MM.1S (cell line): ENCODE data around the gene ZNHIT2.

ENCODE experiments used
- DNase-seq: peaks from one replicate; pipeline ENCODE4 v3.0.0-alpha.2; 2015
- H2AFZ ChIP-seq: fragments of 300-600 bp; sonication (generic); 2 replicates; pipeline ENCODE4 v1.6.0; 2016; ENCODE audit warnings: antibody characterized with exemption, low read length
- H3F3A ChIP-seq: fragments of 300-600 bp; sonication (generic); 2 replicates; pipeline ENCODE4 v1.6.1; 2016; ENCODE audit warnings: mild to moderate bottlenecking, antibody characterized with exemption, low read length, moderate library complexity, mixed read lengths; ENCODE audit not compliant: insufficient read depth
- H3K27ac ChIP-seq: fragments of 300-600 bp; sonication (generic); 2 replicates; pipeline ENCODE4 v1.5.1; 2016; ENCODE audit warnings: mild to moderate bottlenecking, low read length
- H3K27me3 ChIP-seq: fragments of 300-600 bp; sonication (generic); replicated peaks from 2 replicates; pipeline ENCODE4 v1.6.0; 2016; ENCODE audit warnings: low read length; ENCODE audit not compliant: insufficient read depth
- H3K36me3 ChIP-seq: fragments of 300-600 bp; sonication (generic); replicated peaks from 2 replicates; pipeline ENCODE4 v1.6.1; 2016; ENCODE audit warnings: mild to moderate bottlenecking, low read length, mixed read lengths; ENCODE audit not compliant: insufficient read depth
- H3K4me1 ChIP-seq: fragments of 300-600 bp; sonication (generic); 2 replicates; pipeline ENCODE4 v1.6.1; 2016; ENCODE audit warnings: low read length, mixed read lengths
- H3K4me2 ChIP-seq: fragments of 300-600 bp; sonication (generic); 2 replicates; pipeline ENCODE4 v1.6.0; 2016; ENCODE audit warnings: low read depth, low read length
- H3K4me3 ChIP-seq: fragments of 300-600 bp; sonication (generic); 2 replicates; pipeline ENCODE4 v1.5.1; 2016; ENCODE audit warnings: low read length, mixed read lengths
- H3K79me2 ChIP-seq: fragments of 300-600 bp; sonication (generic); 2 replicates; pipeline ENCODE4 v1.6.1; 2016; ENCODE audit warnings: mixed run types, low read length, mixed read lengths
- H3K9ac ChIP-seq: fragments of 300-600 bp; sonication (generic); 2 replicates; pipeline ENCODE4 v1.6.1; 2016; ENCODE audit warnings: low read length, mixed read lengths
- H3K9me2 ChIP-seq: fragments of 300-600 bp; sonication (generic); replicated peaks from 2 replicates; pipeline ENCODE4 v1.6.1; 2016; ENCODE audit warnings: mild to moderate bottlenecking, low read length, mixed read lengths; ENCODE audit not compliant: insufficient read depth
- H3K9me3 ChIP-seq: fragments of 300-600 bp; sonication (generic); replicated peaks from 2 replicates; pipeline ENCODE4 v1.6.1; 2016; ENCODE audit warnings: mild to moderate bottlenecking, low read length, mixed read lengths; ENCODE audit not compliant: insufficient read depth
- H4K20me1 ChIP-seq: fragments of 300-600 bp; sonication (generic); 2 replicates; pipeline ENCODE4 v1.6.1; 2016; ENCODE audit warnings: mild to moderate bottlenecking, low read length, moderate library complexity, mixed read lengths; ENCODE audit not compliant: insufficient read depth
- EZH2 ChIP-seq: fragments of 300-600 bp; sonication (generic); optimal IDR thresholded peaks from 2 replicates; pipeline ENCODE3; 2017; ENCODE audit warnings: low read depth, mild to moderate bottlenecking, antibody characterized with exemption, low read length, mixed read lengths
- EZH2phosphoT487 ChIP-seq: fragments of 300-600 bp; sonication (generic); IDR thresholded peaks from 2 replicates; pipeline ENCODE4 v1.6.1; 2018; ENCODE audit warnings: antibody characterized with exemption, low read length
- TF ChIP-seq, protein P1 (sequence below): fragments of 300-600 bp; sonication (generic); IDR thresholded peaks from 2 replicates; pipeline ENCODE4 v1.5.1; 2016; ENCODE audit warnings: antibody characterized with exemption, low read length, mixed read lengths

The ZNHIT2 gene

DNA sequence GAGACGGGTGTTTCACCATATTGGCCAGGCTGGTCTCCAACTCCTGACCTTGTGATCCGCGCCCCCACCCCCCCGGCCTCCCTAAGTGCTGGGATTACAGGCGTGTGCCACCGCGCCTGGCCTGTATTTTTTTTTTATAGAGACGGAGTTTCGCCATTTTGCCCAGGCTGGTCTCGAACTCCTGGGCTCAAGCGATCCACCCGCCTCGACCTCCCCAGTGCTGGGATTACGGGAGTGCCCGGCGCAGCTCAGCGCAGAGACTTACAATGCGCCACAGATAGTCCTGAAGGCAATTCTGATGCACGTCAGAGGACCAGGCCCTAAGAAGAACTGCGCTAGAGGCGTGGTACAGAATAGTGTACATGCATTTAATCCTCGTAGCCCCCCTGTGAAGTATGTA, 22.1 kb downstream of the ZNHIT2 start:
- Histone ChIP-seq H3K4me3 (peak overlapping the region; percentile 84), H3K27me3 (no peaks in the 10 kb centered on the region), H3K27ac (peak overlapping the region; percentile 91; the same call in 1 of the 2 replicates)

DNA sequence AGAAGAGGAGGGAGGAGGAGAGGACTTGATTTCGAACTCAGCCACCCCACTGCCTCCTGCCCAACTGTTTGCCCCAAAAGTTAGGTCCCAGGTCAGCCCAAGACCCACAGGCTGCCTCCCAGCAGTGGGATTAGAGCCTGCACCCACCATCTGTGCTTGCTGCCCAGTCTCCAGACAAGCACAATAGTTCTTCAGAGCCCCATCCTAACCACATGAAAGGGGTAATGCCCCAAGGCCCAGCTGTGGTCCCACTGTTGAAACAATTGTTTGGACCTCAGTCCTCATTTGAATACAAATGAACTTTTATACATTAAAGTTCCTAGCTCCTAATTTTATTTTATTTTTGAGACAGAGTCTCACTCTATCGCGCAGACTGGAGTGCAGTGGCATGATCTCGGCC, 26.9 kb downstream of the ZNHIT2 start:
- peaks cover 42% of the 10 kb centered on the region for H3K4me1 ChIP-seq
- H3K9me2 ChIP-seq = no peaks in the 10 kb centered on the region
- H3K27me3 ChIP-seq = no peaks in the 10 kb centered on the region
- peaks cover 53% of the 10 kb centered on the region for H3F3A ChIP-seq
- peak overlapping the region; percentile 32; the same call in 1 of the 2 replicates for H3K9ac ChIP-seq
- H3K36me3 ChIP-seq = no peaks in the 10 kb centered on the region; the same call in 1 of the 2 replicates
- H3K27ac ChIP-seq = peak overlapping the region; percentile 87
- peak; percentile 82 for DNase-seq
- H3K4me2 ChIP-seq = peak overlapping the region; percentile 39; the same call in 1 of the 2 replicates
- H3K4me3 ChIP-seq = no peak overlapping the region
- TF ChIP-seq EZH2 (no peak), EZH2phosphoT487 (no peak)
- TF ChIP-seq, protein P1, sequence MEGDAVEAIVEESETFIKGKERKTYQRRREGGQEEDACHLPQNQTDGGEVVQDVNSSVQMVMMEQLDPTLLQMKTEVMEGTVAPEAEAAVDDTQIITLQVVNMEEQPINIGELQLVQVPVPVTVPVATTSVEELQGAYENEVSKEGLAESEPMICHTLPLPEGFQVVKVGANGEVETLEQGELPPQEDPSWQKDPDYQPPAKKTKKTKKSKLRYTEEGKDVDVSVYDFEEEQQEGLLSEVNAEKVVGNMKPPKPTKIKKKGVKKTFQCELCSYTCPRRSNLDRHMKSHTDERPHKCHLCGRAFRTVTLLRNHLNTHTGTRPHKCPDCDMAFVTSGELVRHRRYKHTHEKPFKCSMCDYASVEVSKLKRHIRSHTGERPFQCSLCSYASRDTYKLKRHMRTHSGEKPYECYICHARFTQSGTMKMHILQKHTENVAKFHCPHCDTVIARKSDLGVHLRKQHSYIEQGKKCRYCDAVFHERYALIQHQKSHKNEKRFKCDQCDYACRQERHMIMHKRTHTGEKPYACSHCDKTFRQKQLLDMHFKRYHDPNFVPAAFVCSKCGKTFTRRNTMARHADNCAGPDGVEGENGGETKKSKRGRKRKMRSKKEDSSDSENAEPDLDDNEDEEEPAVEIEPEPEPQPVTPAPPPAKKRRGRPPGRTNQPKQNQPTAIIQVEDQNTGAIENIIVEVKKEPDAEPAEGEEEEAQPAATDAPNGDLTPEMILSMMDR = no peak
- no peaks in the 10 kb centered on the region for H3K9me3 ChIP-seq
- H3K79me2 ChIP-seq = peaks cover 24% of the 10 kb centered on the region
- no peaks in the 10 kb centered on the region for H4K20me1 ChIP-seq
- H2AFZ ChIP-seq = no peak overlapping the region

More for the DNA sequence above, 22.1 kb downstream of the ZNHIT2 start:
- H3K9me2 ChIP-seq = no peaks in the 10 kb centered on the region
- H3K36me3 ChIP-seq = no peaks in the 10 kb centered on the region
- no peaks in the 10 kb centered on the region for H4K20me1 ChIP-seq
- H3K9me3 ChIP-seq = no peaks in the 10 kb centered on the region
- peak overlapping the region; percentile 60 for H3K4me2 ChIP-seq
- peaks cover 16% of the 10 kb centered on the region for H3F3A ChIP-seq
- H2AFZ ChIP-seq = peak overlapping the region; percentile 90
- peaks cover 15% of the 10 kb centered on the region for H3K4me1 ChIP-seq
- H3K9ac ChIP-seq = peak overlapping the region; percentile 89
- peaks cover 35% of the 10 kb centered on the region for H3K79me2 ChIP-seq
- DNase-seq = no peak
- TF ChIP-seq EZH2phosphoT487 = no peak
- TF ChIP-seq EZH2 = no peak
- TF ChIP-seq, protein P1 = no peak

DNA sequence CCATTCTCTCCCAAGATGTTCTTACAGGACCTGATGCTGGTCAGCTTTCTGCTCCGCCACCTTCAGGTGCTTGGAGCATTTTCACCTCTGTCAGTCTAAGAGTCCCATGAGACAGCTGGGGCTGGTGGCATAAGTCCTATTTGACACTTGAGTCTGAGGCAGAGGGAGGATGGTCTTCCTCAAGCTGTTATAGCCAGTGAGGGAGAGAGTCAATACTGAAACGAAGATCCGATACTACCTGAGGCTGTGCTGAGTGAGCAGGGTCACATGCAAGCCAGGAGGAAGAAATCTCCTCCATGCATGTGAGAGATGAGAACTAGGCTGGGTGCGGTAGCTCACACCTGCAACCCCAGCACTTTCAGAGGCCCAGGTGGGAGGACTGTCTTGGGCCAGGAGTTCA, 27.9 kb downstream of the ZNHIT2 start:
- H3K9me2 ChIP-seq = no peaks in the 10 kb centered on the region
- peak overlapping the region; percentile 79 for H3K4me2 ChIP-seq
- no peaks in the 10 kb centered on the region for H4K20me1 ChIP-seq
- H3K36me3 ChIP-seq = no peaks in the 10 kb centered on the region; the same call in 1 of the 2 replicates
- H3K27ac ChIP-seq = peak overlapping the region; percentile 87
- peak overlapping the region; percentile 30; the same call in 1 of the 2 replicates for H3K4me3 ChIP-seq
- peak; percentile 97 for DNase-seq
- no peaks in the 10 kb centered on the region for H3K9me3 ChIP-seq
- H3K27me3 ChIP-seq = no peaks in the 10 kb centered on the region
- TF ChIP-seq EZH2phosphoT487 = no peak
- TF ChIP-seq, protein P1 = peak; percentile 51
- TF ChIP-seq EZH2 = no peak
- H3K9ac ChIP-seq = peak overlapping the region; percentile 43
- H2AFZ ChIP-seq = no peak overlapping the region
- peaks cover 52% of the 10 kb centered on the region for H3K4me1 ChIP-seq
- peaks cover 48% of the 10 kb centered on the region for H3F3A ChIP-seq
- peaks cover 34% of the 10 kb centered on the region for H3K79me2 ChIP-seq
